Peyer's patch (tissue), 4 donors: Measurements from ENCODE around the gene IL34.

ENCODE experiments used
- POLR2A ChIP-seq, 2 donors: fragments of 450-650 bp; IDR thresholded peaks; one replicate each; pipeline ENCODE4 v1.5.1; 2017; ENCODE audit warnings: antibody characterized with exemption in 2 of 2, mild to moderate bottlenecking in 2 of 2, moderate library complexity in 2 of 2
- TF ChIP-seq, protein P1 (sequence below), 6 experiments: fragments of 450-650 bp in 4 of 6; fragments of 200-600 bp in 2 of 6; sonication (generic) in 1 of 6; IDR thresholded peaks; one replicate each; pipeline ENCODE4 v1.5.1; 2017 to 2019; ENCODE audit warnings: antibody characterized with exemption in 6 of 6, mild to moderate bottlenecking in 3 of 6, moderate library complexity in 1 of 6

DNA sequence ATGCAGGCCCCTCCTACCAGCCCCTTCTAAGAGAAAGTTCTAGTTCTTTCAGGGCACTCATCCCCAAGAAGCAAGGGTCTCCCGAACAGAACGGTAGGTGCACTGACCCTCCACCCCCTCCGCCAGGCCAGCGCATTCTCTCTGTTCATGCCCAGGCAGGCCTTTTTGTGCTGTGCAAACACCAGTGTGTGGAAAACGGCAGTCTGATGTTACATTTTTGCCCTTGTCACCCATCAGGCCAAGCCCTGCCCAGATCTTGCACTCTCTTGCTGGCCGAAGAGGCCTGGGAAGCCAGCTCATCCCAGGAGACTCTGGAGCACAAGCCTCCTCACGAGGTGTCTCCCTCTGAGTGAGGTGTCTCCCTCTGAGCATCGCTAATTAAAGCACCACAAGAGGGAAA lies 55.6 kb downstream of the IL34 start:
- TF ChIP-seq, protein P1, sequence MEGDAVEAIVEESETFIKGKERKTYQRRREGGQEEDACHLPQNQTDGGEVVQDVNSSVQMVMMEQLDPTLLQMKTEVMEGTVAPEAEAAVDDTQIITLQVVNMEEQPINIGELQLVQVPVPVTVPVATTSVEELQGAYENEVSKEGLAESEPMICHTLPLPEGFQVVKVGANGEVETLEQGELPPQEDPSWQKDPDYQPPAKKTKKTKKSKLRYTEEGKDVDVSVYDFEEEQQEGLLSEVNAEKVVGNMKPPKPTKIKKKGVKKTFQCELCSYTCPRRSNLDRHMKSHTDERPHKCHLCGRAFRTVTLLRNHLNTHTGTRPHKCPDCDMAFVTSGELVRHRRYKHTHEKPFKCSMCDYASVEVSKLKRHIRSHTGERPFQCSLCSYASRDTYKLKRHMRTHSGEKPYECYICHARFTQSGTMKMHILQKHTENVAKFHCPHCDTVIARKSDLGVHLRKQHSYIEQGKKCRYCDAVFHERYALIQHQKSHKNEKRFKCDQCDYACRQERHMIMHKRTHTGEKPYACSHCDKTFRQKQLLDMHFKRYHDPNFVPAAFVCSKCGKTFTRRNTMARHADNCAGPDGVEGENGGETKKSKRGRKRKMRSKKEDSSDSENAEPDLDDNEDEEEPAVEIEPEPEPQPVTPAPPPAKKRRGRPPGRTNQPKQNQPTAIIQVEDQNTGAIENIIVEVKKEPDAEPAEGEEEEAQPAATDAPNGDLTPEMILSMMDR (IDR thresholded peaks at IDR 0.05): no peak
- no peak for TF ChIP-seq POLR2A (IDR thresholded peaks at IDR 0.05)
